MM.1S (cell line): ENCODE measurements around the gene SERAC1.

Experiments used
- EZH2 ChIP-seq: fragments of 300-600 bp; sonication (generic); optimal IDR thresholded peaks from 2 replicates; pipeline ENCODE3; 2017; ENCODE audit warnings: low read depth, mild to moderate bottlenecking, antibody characterized with exemption, low read length, mixed read lengths
- TF ChIP-seq, protein P1 (sequence below): fragments of 300-600 bp; sonication (generic); IDR thresholded peaks from 2 replicates; pipeline ENCODE4 v1.5.1; 2016; ENCODE audit warnings: antibody characterized with exemption, low read length, mixed read lengths

DNA sequence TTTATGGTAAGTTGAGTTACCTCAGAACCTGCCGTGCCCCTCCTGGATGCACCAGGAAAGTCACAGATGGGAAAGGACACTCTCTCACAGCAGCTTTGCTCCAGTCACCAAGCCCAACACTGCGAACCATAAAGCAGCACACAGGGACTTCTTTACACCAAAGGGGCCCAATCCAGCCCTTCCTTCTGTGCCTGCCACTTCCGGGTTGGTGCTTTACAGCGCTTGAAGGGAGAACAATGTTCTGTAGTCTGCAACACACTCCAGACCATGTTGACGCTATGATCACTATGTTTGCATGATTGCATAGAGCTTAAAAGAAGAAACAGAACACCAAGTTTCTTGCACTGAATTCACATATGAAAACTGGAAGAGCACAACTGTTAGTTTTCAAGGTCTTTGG lies 57.1 kb downstream of the SERAC1 start:
- TF ChIP-seq, protein P1, sequence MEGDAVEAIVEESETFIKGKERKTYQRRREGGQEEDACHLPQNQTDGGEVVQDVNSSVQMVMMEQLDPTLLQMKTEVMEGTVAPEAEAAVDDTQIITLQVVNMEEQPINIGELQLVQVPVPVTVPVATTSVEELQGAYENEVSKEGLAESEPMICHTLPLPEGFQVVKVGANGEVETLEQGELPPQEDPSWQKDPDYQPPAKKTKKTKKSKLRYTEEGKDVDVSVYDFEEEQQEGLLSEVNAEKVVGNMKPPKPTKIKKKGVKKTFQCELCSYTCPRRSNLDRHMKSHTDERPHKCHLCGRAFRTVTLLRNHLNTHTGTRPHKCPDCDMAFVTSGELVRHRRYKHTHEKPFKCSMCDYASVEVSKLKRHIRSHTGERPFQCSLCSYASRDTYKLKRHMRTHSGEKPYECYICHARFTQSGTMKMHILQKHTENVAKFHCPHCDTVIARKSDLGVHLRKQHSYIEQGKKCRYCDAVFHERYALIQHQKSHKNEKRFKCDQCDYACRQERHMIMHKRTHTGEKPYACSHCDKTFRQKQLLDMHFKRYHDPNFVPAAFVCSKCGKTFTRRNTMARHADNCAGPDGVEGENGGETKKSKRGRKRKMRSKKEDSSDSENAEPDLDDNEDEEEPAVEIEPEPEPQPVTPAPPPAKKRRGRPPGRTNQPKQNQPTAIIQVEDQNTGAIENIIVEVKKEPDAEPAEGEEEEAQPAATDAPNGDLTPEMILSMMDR, result no peak
- no peak for TF ChIP-seq EZH2
